ENCODE measurements around the gene PAK5.

Gene PAK5

DNA sequence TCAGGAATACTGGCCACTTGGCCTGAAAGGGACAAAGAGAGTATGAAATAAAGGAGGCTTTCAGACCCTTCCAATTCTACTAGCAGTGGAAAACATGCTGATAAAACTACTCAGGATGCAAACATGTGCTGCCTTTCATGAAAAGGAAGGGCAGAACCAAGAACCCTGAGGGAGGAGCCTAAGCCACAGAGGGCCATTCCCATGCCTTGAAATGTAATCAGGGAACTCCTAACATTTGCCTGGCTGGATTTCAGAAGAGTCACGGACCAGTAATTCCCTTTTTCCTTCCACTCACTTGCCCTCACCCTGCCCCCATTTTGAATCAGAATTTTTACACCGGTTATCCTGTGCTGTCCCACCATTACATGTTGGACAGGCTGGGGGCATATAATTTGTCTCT is 208.3 kb downstream of the PAK5 start:
- no peak overlapping the region for H3K4me3 ChIP-seq
- no peak overlapping the region for H3K27ac ChIP-seq
- TF ChIP-seq, protein P1, sequence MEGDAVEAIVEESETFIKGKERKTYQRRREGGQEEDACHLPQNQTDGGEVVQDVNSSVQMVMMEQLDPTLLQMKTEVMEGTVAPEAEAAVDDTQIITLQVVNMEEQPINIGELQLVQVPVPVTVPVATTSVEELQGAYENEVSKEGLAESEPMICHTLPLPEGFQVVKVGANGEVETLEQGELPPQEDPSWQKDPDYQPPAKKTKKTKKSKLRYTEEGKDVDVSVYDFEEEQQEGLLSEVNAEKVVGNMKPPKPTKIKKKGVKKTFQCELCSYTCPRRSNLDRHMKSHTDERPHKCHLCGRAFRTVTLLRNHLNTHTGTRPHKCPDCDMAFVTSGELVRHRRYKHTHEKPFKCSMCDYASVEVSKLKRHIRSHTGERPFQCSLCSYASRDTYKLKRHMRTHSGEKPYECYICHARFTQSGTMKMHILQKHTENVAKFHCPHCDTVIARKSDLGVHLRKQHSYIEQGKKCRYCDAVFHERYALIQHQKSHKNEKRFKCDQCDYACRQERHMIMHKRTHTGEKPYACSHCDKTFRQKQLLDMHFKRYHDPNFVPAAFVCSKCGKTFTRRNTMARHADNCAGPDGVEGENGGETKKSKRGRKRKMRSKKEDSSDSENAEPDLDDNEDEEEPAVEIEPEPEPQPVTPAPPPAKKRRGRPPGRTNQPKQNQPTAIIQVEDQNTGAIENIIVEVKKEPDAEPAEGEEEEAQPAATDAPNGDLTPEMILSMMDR (IDR thresholded peaks at IDR 0.05), result no peak
- DNase-seq (ENCODE audit: low spot score), result no peak

GRCh38 chr20:9629831-9630230 is 209.0 kb downstream of the PAK5 start:
- Histone ChIP-seq H3K27ac (no peak overlapping the region), H3K4me3 (no peak overlapping the region)
- DNase-seq (ENCODE audit: low spot score), result no peak
- TF ChIP-seq, protein P1 (IDR thresholded peaks at IDR 0.05), result no peak

DNA sequence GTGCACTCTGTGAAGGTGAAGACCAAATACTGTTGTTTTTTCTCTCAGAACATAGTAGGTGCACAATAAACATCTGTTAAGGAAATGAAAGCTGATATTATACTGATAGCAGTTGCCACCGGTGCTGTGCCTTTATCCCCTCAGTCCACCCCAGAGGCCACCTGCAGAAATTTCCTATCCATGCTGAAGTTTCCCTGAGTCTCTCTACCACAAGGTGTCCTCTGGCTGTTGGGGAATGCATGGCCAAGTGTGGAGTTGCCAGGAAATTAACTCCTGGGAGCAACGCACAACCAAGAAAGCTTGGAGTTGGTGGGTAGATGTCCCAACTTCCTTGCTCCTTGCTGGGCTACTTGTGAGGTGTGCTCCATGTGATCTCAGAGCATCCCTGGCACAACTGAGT is 210.3 kb downstream of the PAK5 start:
- H3K4me3 ChIP-seq, result no peak overlapping the region
- no peak for DNase-seq (ENCODE audit: low spot score)
- TF ChIP-seq, protein P1 (IDR thresholded peaks at IDR 0.05), result no peak

DNA sequence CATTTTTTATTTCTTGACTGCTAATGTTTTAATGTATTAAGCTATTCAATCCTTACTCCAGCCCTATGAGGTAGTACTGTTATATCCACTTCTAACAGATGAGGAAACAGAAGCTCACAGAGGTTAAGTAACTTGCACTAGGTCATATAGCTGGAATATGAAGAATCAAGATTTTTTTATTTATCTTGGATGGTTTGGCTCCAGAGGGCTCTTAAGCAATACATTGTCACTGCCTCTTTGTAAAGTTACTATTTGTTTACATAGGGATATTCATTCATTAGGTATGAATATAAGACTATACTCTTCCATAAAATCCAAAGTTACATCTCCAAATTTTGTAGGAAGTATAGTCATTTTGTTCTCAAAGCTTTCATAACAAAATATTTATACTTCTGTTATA is 210.7 kb downstream of the PAK5 start:
- TF ChIP-seq, protein P1 (IDR thresholded peaks at IDR 0.05), result no peak
- no peak overlapping the region for H3K4me3 ChIP-seq
- no peak overlapping the region for H3K27ac ChIP-seq
- no peak for DNase-seq (ENCODE audit: low spot score)

More for the DNA sequence above, 210.3 kb downstream of the PAK5 start:
- no peak overlapping the region for H3K27ac ChIP-seq

DNA sequence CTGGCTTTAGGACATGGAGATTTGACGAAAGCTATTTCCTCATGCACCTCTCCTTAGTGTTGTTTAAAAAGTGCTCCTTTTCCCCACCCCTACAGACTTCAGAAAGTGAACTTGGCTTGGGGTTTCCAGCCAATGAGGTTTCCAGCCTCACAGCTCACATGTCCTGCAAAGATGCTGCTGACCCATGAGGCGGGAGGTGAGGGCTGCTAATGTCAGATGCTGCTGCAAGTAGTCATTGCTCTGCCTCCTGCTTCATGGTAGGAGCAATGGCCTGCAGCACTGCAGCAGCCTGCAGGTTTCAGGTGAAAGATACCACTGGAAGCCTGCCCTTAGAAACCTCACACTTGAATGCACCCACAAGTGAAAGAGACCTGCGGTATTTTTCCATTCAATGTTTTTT is 211.7 kb downstream of the PAK5 start:
- DNase-seq (ENCODE audit: low spot score), result no peak
- H3K4me3 ChIP-seq, result no peak overlapping the region

GRCh38 chr20:9626357-9626756 is 212.5 kb downstream of the PAK5 start:
- TF ChIP-seq, protein P1 (IDR thresholded peaks at IDR 0.05), result no peak
- no peak for DNase-seq (ENCODE audit: low spot score)
- H3K27ac ChIP-seq, result no peak overlapping the region

More for the DNA sequence above, 211.7 kb downstream of the PAK5 start:
- TF ChIP-seq, protein P1 (IDR thresholded peaks at IDR 0.05), result no peak
- no peak overlapping the region for H3K27ac ChIP-seq

GRCh38 chr20:9617940-9618339 is 220.9 kb downstream of the PAK5 start:
- TF ChIP-seq, protein P1 (IDR thresholded peaks at IDR 0.05), result no peak
- Histone ChIP-seq H3K27ac (no peak overlapping the region), H3K4me3 (no peak overlapping the region)
- no peak for DNase-seq (ENCODE audit: low spot score)

More at GRCh38 chr20:9626357-9626756, 212.5 kb downstream of the PAK5 start:
- no peak overlapping the region for H3K4me3 ChIP-seq
